BLaER1 (cell line): Measurements from ENCODE around the gene ZCCHC24.

Source experiments
- H3K27ac ChIP-seq: shearing (Covaris generic); formaldehyde crosslinking; 2 replicates; pipeline ENCODE4 v1.8.1; 2022
- H3K27me3 ChIP-seq: shearing (Covaris generic); formaldehyde crosslinking; 2 replicates; pipeline ENCODE4 v1.8.1; 2022
- H3K36me3 ChIP-seq: shearing (Covaris generic); formaldehyde crosslinking; 2 replicates; pipeline ENCODE4 v1.8.1; 2022
- H3K4me1 ChIP-seq: shearing (Covaris generic); formaldehyde crosslinking; 2 replicates; pipeline ENCODE4 v1.8.1; 2022
- H3K4me2 ChIP-seq: shearing (Covaris generic); formaldehyde crosslinking; 2 replicates; pipeline ENCODE4 v1.8.1; 2022
- H3K4me3 ChIP-seq: shearing (Covaris generic); formaldehyde crosslinking; 2 replicates; pipeline ENCODE4 v1.8.1; 2022
- H3K9ac ChIP-seq: shearing (Covaris generic); formaldehyde crosslinking; 2 replicates; pipeline ENCODE4 v1.8.1; 2022
- H3K9me3 ChIP-seq: shearing (Covaris generic); formaldehyde crosslinking; 2 replicates; pipeline ENCODE4 v1.8.1; 2022
- H4K20me1 ChIP-seq: shearing (Covaris generic); formaldehyde crosslinking; 2 replicates; pipeline ENCODE4 v1.8.1; 2022
- Cebpa-rat ChIP-seq: shearing (Covaris generic); IDR thresholded peaks from 2 replicates; pipeline ENCODE4 v1.8.1; 2022

The ZCCHC24 gene

GRCh38 chr10:79415736-79416577 is 29.5 kb downstream of the ZCCHC24 start:
- Histone ChIP-seq H3K4me1 (no peaks in the 10 kb centered on the region; the same call in 1 of the 2 replicates), H3K36me3 (0 out of 2 replicates have a peak, but pooled peaks cover 5% of the 10 kb centered on the region), H3K27ac (no peak overlapping the region; the same call in 1 of the 2 replicates), H3K4me2 (no peak overlapping the region), H4K20me1 (no peaks in the 10 kb centered on the region), H3K9me3 (no peaks in the 10 kb centered on the region), H3K4me3 (no peak overlapping the region), H3K9ac (peak overlapping the region; percentile 9; the same call in 1 of the 2 replicates), H3K27me3 (no peaks in the 10 kb centered on the region)
- no peak for TF ChIP-seq Cebpa-rat

- TF ChIP-seq Cebpa-rat = no peak
- Histone ChIP-seq H3K27ac (no peak overlapping the region), H3K4me3 (no peak overlapping the region), H3K4me2 (no peak overlapping the region), H3K27me3 (no peaks in the 10 kb centered on the region), H3K4me1 (no peaks in the 10 kb centered on the region), H3K9me3 (no peaks in the 10 kb centered on the region), H4K20me1 (no peaks in the 10 kb centered on the region), H3K36me3 (0 out of 2 replicates have a peak, but pooled peaks cover 5% of the 10 kb centered on the region), H3K9ac (no peak overlapping the region)
Observed at GRCh38 chr10:79414714-79415113, 30.7 kb downstream of the ZCCHC24 start.

GRCh38 chr10:79413196-79413595 is 32.2 kb downstream of the ZCCHC24 start:
- no peak for TF ChIP-seq Cebpa-rat
- H3K9ac ChIP-seq = no peak overlapping the region; the same call in 1 of the 2 replicates

GRCh38 chr10:79412516-79412915 is 32.9 kb downstream of the ZCCHC24 start:
- H3K4me2 ChIP-seq = no peak overlapping the region
- no peaks in the 10 kb centered on the region for H3K27me3 ChIP-seq
- TF ChIP-seq Cebpa-rat = no peak
- no peak overlapping the region for H3K27ac ChIP-seq
- no peaks in the 10 kb centered on the region for H3K36me3 ChIP-seq
- H3K9me3 ChIP-seq = no peaks in the 10 kb centered on the region
- peak overlapping the region; percentile 50; the same call in 1 of the 2 replicates for H3K4me3 ChIP-seq
- H3K9ac ChIP-seq = no peak overlapping the region; the same call in 1 of the 2 replicates
- no peaks in the 10 kb centered on the region for H4K20me1 ChIP-seq
- H3K4me1 ChIP-seq = no peaks in the 10 kb centered on the region

More at GRCh38 chr10:79413196-79413595, 32.2 kb downstream of the ZCCHC24 start:
- H3K27ac ChIP-seq = no peak overlapping the region
- H3K4me2 ChIP-seq = no peak overlapping the region
- no peaks in the 10 kb centered on the region for H3K9me3 ChIP-seq
- H3K4me1 ChIP-seq = no peaks in the 10 kb centered on the region
- H4K20me1 ChIP-seq = no peaks in the 10 kb centered on the region
- peak overlapping the region; percentile 50 for H3K4me3 ChIP-seq
- H3K27me3 ChIP-seq = no peaks in the 10 kb centered on the region
- 0 out of 2 replicates have a peak, but pooled peaks cover 2% of the 10 kb centered on the region for H3K36me3 ChIP-seq

- no peak overlapping the region; the same call in 1 of the 2 replicates for H3K9ac ChIP-seq
- no peak overlapping the region for H3K27ac ChIP-seq
- no peaks in the 10 kb centered on the region for H3K36me3 ChIP-seq
- no peaks in the 10 kb centered on the region for H3K4me1 ChIP-seq
- no peaks in the 10 kb centered on the region for H3K9me3 ChIP-seq
- no peak for TF ChIP-seq Cebpa-rat
- no peaks in the 10 kb centered on the region for H3K27me3 ChIP-seq
- H3K4me2 ChIP-seq = no peak overlapping the region
- H3K4me3 ChIP-seq = peak overlapping the region; percentile 50; the same call in 1 of the 2 replicates
- H4K20me1 ChIP-seq = no peaks in the 10 kb centered on the region
Observed at GRCh38 chr10:79411546-79412495, 33.6 kb downstream of the ZCCHC24 start.

GRCh38 chr10:79410315-79411094 is 34.9 kb downstream of the ZCCHC24 start:
- H3K9me3 ChIP-seq = no peaks in the 10 kb centered on the region
- no peak overlapping the region for H3K4me2 ChIP-seq
- H3K27ac ChIP-seq = no peak overlapping the region; the same call in 1 of the 2 replicates
- no peaks in the 10 kb centered on the region for H3K27me3 ChIP-seq
- H4K20me1 ChIP-seq = 0 out of 2 replicates have a peak, but pooled peaks cover 3% of the 10 kb centered on the region
- H3K4me1 ChIP-seq = no peaks in the 10 kb centered on the region
- no peaks in the 10 kb centered on the region for H3K36me3 ChIP-seq
- no peak overlapping the region for H3K9ac ChIP-seq
- no peak overlapping the region for H3K4me3 ChIP-seq
- TF ChIP-seq Cebpa-rat = no peak

GRCh38 chr10:79409726-79410085 is 35.7 kb downstream of the ZCCHC24 start:
- Histone ChIP-seq H3K4me3 (no peak overlapping the region), H3K27me3 (no peaks in the 10 kb centered on the region), H3K4me2 (no peak overlapping the region), H4K20me1 (0 out of 2 replicates have a peak, but pooled peaks cover 6% of the 10 kb centered on the region), H3K9ac (peak overlapping the region; percentile 59), H3K27ac (no peak overlapping the region; the same call in none of the 2 replicates), H3K36me3 (no peaks in the 10 kb centered on the region), H3K9me3 (no peaks in the 10 kb centered on the region), H3K4me1 (no peaks in the 10 kb centered on the region)
- no peak for TF ChIP-seq Cebpa-rat

- H3K4me1 ChIP-seq = no peaks in the 10 kb centered on the region
- H3K9ac ChIP-seq = peak overlapping the region; percentile 59
- no peak overlapping the region for H3K4me2 ChIP-seq
- no peaks in the 10 kb centered on the region for H3K36me3 ChIP-seq
- no peak overlapping the region for H3K4me3 ChIP-seq
- H3K9me3 ChIP-seq = no peaks in the 10 kb centered on the region
- H4K20me1 ChIP-seq = 0 out of 2 replicates have a peak, but pooled peaks cover 6% of the 10 kb centered on the region
- no peaks in the 10 kb centered on the region for H3K27me3 ChIP-seq
- no peak overlapping the region; the same call in none of the 2 replicates for H3K27ac ChIP-seq
- no peak for TF ChIP-seq Cebpa-rat
Observed at GRCh38 chr10:79409038-79409725, 36.2 kb downstream of the ZCCHC24 start.
